ENCODE measurements around the gene TMC5.
"Not testable (repeated sequence)": the region's sequence is repeated elsewhere in the genome, so short reads cannot be mapped to it uniquely, and the experiment has no call there.

DNA sequence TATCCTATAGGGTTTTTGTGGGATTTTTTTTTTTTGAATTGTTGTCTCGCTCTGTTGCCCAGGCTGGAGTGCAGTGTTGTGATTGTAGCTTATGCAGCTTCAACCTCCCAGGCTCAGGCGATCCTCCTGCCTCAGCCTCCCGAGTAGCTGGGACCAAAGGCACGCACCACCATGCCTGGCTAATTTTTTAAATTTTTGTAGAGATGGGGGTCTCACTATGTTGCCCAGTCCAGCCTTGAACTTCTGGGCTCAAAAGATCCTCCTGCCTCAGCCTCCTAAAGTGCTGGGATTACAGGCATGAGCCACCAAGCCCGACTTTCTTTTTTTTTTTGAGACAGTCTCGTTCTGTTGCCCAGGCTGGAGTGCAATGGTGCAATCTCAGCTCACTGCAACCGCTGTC lies 5.6 kb upstream of the TMC5 start:
- not testable (repeated sequence) for TF ChIP-seq ASH2L (IDR thresholded peaks at IDR 0.05; ENCODE audit: low read length); CHD2 (IDR thresholded peaks at IDR 0.05; ENCODE audit: low read length); KDM4A (IDR thresholded peaks at IDR 0.05; ENCODE audit: low read depth, low read length, severe bottlenecking); TBP (IDR thresholded peaks at IDR 0.05; ENCODE audit: low read depth, low read length); EP300 (IDR thresholded peaks at IDR 0.05; ENCODE audit: borderline replicate concordance in 1 of 2, low read depth in 2 of 2, low read length in 2 of 2); POLR2A (IDR thresholded peaks at IDR 0.05; ENCODE audit: control extremely low read depth in 1 of 2, low read depth in 2 of 2, low read length in 2 of 2); POLR2AphosphoS5 (IDR thresholded peaks at IDR 0.05; ENCODE audit: low read depth, low read length); CEBPB (IDR thresholded peaks at IDR 0.05; ENCODE audit: low read depth, low read length); SP2 (IDR thresholded peaks at IDR 0.05; ENCODE audit: low read length); SAP30 (IDR thresholded peaks at IDR 0.05; ENCODE audit: insufficient read depth, insufficient replicate concordance, low read length)
- TF ChIP-seq, protein P1, sequence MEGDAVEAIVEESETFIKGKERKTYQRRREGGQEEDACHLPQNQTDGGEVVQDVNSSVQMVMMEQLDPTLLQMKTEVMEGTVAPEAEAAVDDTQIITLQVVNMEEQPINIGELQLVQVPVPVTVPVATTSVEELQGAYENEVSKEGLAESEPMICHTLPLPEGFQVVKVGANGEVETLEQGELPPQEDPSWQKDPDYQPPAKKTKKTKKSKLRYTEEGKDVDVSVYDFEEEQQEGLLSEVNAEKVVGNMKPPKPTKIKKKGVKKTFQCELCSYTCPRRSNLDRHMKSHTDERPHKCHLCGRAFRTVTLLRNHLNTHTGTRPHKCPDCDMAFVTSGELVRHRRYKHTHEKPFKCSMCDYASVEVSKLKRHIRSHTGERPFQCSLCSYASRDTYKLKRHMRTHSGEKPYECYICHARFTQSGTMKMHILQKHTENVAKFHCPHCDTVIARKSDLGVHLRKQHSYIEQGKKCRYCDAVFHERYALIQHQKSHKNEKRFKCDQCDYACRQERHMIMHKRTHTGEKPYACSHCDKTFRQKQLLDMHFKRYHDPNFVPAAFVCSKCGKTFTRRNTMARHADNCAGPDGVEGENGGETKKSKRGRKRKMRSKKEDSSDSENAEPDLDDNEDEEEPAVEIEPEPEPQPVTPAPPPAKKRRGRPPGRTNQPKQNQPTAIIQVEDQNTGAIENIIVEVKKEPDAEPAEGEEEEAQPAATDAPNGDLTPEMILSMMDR (IDR thresholded peaks at IDR 0.05; ENCODE audit: control extremely low read depth in 1 of 3, insufficient read depth in 1 of 3, low read depth in 1 of 3, low read length in 3 of 3), result not testable (repeated sequence)
- TF ChIP-seq, protein P2, sequence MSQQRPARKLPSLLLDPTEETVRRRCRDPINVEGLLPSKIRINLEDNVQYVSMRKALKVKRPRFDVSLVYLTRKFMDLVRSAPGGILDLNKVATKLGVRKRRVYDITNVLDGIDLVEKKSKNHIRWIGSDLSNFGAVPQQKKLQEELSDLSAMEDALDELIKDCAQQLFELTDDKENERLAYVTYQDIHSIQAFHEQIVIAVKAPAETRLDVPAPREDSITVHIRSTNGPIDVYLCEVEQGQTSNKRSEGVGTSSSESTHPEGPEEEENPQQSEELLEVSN (IDR thresholded peaks at IDR 0.05), result not testable (repeated sequence)
